HG03097 (cell line): Measurements from ENCODE around the gene ADH1C.
"Not testable (repeated sequence)": the region's sequence is repeated elsewhere in the genome, so short reads cannot be mapped to it uniquely, and the experiment has no call there.

Experiments
- ATAC-seq: cut with Tn5 transposase; IDR thresholded peaks from one replicate; pipeline ENCODE4 v1.9.1; 2021; ENCODE audit not compliant: unreplicated experiment, low FRiP score

Gene ADH1C

DNA sequence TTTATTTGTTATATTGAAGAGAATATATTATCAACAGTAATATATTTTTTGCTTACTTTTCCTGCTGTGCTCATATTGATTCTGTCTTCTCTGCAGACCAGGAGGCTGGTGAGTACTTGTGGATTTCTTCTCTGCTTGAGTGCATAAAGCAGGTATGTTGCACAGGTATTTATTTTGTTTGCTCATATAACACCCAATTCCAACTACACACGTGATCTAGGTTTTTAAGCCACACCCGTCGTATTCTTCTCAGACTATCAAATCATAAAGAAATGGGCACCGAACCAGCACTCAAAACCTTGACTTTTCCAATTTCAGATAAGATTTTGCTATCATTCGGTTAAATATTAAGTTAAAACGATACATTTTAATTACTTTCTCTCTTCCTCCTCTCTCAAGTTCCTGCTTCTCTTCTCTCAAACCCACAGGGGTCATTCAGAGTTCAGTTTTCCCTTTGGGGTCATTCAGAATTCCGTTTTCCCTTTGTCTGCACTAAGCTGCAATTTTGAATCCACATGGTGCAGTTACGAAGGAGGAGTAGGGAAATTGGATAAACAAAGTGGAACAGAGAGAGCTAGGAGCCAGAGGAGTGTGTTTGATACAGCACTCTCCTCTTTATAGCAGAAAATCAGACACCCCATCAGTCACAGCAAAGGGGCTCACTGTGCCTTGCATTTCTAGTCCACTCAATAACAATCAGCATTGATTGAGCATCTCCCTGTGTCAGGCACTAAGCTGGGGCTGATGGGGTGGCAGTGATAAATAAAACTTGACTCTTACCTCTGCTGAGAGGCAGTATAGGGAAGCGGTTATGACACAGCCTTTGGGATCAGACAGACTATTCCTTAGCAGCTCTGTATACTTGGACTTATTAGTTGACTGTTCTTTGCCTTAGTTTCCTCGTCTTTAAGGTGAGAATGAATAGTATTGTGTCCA lies at the start of gene ADH1C:
ADH1C (minus strand) TSS at position 145 of the 936 bp plus-strand sequence; CDS start at position 74, 71 bp downstream.
- ATAC-seq = no peak

GRCh38 chr4:99400831-99401230 lies 48.3 kb upstream of the ADH1C start:
- no peak for ATAC-seq

GRCh38 chr4:99399017-99399416 lies 46.5 kb upstream of the ADH1C start:
- no peak for ATAC-seq

DNA sequence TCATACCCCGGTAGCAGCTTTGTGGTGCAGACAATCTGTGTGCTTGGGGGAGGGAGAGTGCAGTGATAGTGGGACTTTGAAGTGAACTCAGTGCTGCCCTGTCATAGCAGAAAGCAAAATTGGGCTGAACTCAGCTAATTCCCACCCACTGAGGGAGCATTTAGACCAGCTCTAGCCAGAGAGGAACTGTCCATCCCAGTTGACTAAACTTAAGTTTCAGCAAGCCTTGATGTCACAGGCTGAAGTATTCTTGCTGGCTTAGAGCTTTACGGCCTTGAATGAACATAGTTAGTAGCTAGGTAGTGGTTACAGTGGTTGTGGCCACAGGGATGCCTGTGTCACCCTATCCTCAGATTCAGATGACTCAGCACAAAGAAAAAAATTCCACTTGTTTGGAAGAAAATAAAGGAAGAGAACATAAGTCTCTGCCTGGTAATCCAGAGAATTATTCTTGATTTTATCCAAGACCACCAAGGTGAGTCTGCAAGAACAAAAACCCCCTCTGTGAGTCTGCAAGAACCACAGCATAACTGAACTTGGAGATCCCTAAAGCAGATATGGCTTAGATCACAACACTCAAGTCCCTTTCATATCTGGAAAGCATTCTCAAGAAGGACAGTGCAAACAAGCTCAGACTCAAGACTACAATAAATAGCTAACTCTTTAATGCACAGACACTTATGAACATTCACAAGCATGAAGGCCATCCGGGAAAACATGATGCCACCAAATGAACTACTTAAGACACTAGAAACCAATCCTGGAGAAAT lies 43.2 kb upstream of the ADH1C start:
- ATAC-seq = no peak

DNA sequence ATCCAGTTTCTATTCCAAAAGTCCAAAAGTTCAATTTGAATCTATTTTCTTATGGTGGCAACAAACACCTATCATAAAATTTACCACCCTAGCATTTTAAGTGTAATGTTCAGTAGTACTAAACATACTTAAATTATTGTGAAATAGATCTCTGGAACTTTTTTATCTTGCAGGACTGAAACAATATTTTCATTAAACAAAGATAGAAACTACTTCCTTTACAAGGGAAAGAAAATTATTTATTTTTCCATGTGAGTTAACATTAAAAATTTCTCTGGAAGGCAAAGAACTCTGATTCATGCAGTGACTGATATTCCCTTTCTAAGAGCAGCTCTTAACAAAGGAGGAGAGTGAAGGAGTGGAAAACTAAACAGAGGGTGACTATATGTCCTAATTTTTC lies 42.4 kb upstream of the ADH1C start:
- ATAC-seq = no peak

DNA sequence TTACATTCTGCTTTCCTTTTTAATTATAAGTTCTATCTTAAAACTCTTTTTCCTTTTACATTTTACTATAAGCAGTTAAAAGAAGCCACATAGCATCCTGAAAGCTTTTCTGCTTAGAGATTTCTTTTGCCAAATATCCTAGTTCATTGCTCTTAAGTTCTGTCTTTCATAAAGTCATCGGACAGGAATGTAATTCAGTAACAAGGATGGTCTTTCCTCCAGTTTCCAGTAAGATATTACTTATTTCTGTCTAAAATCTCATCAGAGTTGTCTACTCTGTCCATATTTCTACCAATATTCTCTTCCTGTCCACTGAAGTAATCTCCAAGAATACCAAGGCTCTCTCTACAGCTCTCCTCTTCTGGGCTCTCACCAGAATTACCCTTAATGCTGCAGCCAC lies 37.5 kb upstream of the ADH1C start:
- ATAC-seq = no peak

DNA sequence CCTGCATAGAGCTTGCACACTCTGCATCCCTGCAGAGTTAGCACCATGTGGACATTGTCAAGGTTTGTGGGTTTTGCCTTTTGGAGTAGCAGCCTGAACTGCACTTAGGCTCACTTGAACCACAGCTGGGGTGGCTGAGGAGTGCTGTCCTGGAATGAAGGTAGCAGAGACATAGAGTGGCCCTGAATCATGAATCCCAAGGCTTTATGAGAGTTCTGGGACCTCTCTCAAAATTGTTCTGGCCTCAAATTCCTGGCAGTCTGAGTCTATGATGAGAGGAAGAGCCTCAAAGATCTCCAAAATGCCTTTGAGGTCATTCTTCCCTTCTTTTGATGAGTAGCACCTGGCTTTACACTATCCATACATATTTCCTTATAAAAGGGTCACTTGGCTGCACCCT lies 37.1 kb upstream of the ADH1C start:
- no peak for ATAC-seq

- ATAC-seq = no peak
These were observed 31.4 kb upstream of the ADH1C start for GRCh38 chr4:99383833-99384392.

- no peak for ATAC-seq
These were observed 30.9 kb upstream of the ADH1C start for GRCh38 chr4:99383399-99383798.

GRCh38 chr4:99382745-99383360 lies 30.3 kb upstream of the ADH1C start:
- no peak for ATAC-seq

GRCh38 chr4:99381588-99382175 lies 29.1 kb upstream of the ADH1C start:
- ATAC-seq = no peak

DNA sequence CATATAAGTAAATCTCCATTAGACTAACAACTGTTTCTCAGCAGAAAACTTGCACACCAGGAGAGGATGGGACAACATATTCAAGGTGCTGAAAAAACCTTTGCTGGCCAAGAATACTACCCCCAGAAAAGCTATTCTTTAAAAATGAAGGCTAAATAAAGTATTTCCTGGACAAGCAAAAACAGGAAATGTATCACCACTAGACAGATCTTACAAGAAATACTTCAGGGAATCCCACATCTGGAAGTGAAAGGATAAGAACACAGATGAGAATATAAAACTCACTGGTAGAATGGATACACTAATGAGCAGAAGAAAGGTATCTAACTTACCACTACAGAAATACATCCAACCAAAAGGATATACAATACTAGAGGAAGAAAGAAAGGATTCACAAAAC lies 27.0 kb upstream of the ADH1C start:
- no peak for ATAC-seq

DNA sequence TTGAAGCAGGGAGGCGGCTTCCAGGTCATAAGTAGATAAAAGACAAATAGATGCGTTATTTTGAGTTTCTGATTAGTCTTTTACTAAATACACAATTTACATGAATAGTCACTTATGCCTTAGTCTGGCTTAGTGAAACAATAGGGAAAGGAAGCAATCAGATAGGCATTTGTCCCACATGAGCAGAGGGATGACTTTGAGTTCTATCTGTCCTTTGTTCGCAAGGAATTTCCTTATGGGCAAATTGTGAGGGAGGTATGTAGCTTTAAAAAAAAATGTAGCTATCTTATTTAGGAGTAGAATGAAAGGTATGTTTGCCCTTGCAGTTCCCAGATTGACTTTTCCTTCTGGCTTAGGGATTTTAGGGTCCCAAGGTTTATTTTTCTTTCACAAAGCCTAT lies 26.3 kb upstream of the ADH1C start:
- ATAC-seq = no peak

DNA sequence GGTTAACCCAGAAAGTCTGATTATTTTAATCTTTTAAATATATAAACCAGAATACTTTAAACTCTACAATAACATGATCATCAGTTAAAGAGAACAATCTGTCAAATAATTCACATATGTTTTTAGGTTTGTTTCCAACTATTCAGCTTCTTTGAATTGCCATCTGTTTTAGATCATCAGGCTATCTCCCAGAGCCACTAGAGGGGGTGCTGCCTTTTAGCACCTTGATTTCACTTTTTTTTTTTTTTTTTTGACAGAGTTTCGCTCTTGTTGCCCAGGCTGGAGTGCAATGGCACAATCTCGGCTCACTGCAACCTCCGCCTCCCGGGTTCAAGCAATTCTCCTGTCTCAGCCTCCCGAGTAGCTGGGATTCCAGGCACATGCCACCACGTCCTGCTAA lies 24.8 kb upstream of the ADH1C start:
- not testable (repeated sequence) for ATAC-seq

DNA sequence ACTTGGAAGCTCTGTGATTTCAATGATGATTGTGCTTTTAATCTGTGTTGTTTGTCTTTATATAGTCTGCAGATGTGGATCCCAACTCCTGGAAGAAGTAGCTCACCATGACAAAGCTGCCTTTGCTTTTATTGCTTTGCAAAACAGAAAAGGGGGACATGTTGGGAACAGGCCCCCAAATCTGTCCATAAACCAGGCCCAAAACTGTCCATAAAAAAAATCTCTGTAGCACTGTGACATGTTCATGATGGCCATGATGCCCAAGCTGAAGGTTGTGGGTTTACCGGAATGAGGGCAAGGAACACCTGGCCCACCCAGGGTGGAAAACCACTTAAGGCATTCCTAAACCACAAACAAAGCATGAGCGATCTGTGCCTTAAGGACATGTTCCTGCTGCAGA lies 19.9 kb upstream of the ADH1C start:
- not testable (repeated sequence) for ATAC-seq

DNA sequence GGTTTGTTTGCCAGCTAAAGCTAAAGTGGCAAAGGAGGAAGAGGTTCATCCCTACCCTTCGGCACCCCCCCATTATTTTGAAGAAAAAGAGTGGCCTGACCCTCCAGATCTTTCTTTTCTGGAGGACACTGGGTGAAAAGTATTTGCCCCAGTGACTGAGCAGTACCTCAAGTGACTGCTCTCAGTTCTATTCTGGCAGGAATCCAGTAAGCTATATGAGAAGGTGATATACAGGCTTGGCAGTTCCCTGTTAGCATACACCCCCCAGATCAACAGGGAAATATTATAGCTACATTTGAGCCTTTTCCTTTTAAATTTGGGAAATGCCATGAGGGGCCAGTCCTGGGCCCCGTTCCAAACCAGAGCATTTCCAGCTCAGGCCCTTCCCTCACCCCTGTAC lies 15.3 kb upstream of the ADH1C start:
- ATAC-seq = not testable (repeated sequence)

DNA sequence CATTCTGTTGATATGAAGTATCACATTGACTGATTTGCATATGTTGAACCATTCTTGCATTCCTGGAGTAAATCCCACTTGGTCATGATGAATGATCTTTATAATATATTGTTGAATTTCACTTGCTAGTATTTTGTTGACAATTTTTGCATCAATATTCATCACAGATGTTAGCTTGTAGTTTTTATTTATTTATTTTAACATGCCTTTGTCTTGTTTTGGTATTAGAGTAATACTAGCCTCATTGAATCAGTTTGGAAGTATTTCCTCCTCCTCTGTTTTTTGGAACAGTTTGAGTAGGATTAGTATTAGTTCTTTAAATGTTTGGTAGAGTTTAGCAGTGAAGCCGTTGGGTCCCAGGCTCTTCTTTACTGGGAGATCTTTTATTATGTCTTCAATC lies 13.9 kb upstream of the ADH1C start:
- ATAC-seq = no peak

GRCh38 chr4:99362768-99363167 lies 10.2 kb upstream of the ADH1C start:
- no peak for ATAC-seq

DNA sequence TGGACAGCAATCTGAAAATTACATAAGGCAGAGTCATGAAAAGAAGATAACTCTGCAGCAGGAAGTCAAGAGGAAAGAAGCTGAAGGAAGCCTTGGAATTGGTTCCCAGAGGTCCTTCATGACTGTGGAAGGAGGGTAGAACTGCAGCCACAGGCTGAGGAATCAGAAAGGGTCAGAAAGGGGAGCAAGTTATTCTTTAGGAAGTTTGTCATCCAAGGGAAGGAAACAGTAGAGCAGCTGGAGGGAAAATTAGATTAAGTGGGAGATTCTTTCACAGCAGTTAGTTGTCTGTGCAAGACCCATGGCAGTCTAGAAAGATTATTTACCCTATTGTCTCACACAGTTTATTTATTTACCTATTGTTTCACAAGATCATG lies 9.3 kb upstream of the ADH1C start:
- no peak for ATAC-seq

DNA sequence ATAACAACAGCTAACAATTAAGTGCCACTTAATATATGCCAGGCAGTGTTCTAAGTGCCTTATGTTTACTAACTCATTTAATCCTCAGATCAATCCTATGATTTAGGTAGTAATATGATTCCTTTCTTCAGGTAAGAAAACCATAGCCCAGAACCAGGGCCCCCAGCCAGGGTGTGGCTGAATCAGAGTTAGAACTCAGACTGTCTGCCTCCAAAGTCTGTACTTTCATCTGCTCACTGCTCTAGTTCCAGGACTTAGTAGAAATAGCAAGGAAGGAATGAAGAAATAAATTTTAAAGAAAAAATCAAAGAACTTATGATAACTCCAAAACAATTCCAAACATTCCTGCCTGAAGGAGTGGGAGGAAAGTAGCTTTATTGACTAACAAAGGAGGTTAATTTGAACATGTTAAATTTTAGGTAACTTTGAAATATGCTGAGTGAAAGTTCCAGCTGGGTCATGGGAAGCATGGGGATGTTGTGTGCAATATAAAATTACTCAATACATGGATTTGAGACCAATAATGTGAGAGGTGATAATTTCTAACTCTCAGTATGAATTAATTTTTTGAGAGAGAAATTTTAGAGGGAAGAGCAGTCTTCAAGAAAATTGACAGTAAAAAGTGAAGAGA lies 8.8 kb upstream of the ADH1C start:
- no peak for ATAC-seq
